H1 (cell line): Measurements from ENCODE around the gene OR2T35. TPM values are rescaled to one million over a fixed set of nuclear protein-coding genes. Genes with fewer than 3 reads are reported as not detected.

Experiments
- CTCF ChIA-PET: fragments of 300-600 bp; sonication (Branson Sonifier 250); formaldehyde crosslinking; loops from one replicate; lab custom pipeline; 2021; ENCODE audit not compliant: partially characterized antibody; lab: Charles Lee
- POLR2A ChIA-PET: fragments of 300-600 bp; sonication (Branson Sonifier 250); formaldehyde crosslinking; loops from one replicate; lab custom pipeline; 2021; ENCODE audit warnings: inconsistent platforms; ENCODE audit not compliant: partially characterized antibody; lab: Charles Lee
- DNase-seq, 2 experiments: peaks; one replicate each; pipeline versions ENCODE4 v3.0.0 to v3.0.0-alpha.2; 2010 to 2022; ENCODE audit warnings: low spot score in 2 of 2, low read depth in 1 of 2, mixed read lengths in 1 of 2
- FAIRE-seq: peaks from 2 replicates; lab custom pipeline; 2011; peaks lifted over from hg19 to GRCh38; lab: Jason Lieb, UNC
- H2AFZ ChIP-seq: 2 replicates; pipeline ENCODE4 v1.8.1; 2012; ENCODE audit warnings: low read length, inconsistent platforms
- H2AK5ac ChIP-seq: 2 replicates; pipeline ENCODE4 v1.6.1; 2013; ENCODE audit warnings: low read depth, low read length
- H2BK120ac ChIP-seq: replicated peaks from 2 replicates; pipeline ENCODE3; 2013; ENCODE audit warnings: low read depth, low read length, inconsistent platforms
- H2BK12ac ChIP-seq: 2 replicates; pipeline ENCODE4 v1.6.1; 2013; ENCODE audit warnings: low read depth, low read length
- H2BK15ac ChIP-seq: 2 replicates; pipeline ENCODE4 v1.6.1; 2013; ENCODE audit warnings: low read length
- H2BK20ac ChIP-seq: 2 replicates; pipeline ENCODE4 v1.6.1; 2013; ENCODE audit warnings: low read length
- H2BK5ac ChIP-seq: 2 replicates; pipeline ENCODE4 v1.6.1; 2013; ENCODE audit warnings: low read depth, low read length
- H3K14ac ChIP-seq: 2 replicates; pipeline ENCODE4 v1.6.1; 2013; ENCODE audit warnings: inconsistent platforms; ENCODE audit not compliant: insufficient read length
- H3K18ac ChIP-seq: 2 replicates; pipeline ENCODE4 v1.6.1; 2013; ENCODE audit warnings: low read length; ENCODE audit errors: extremely low read depth
- H3K23ac ChIP-seq: 2 replicates; pipeline ENCODE4 v1.6.1; 2013; ENCODE audit warnings: inconsistent platforms; ENCODE audit not compliant: insufficient read length
- H3K23me2 ChIP-seq: 2 replicates; pipeline ENCODE4 v1.6.1; 2013; ENCODE audit warnings: low read depth, low read length
- H3K27ac ChIP-seq: 2 replicates; pipeline ENCODE4 v1.6.1; 2011; ENCODE audit warnings: low read depth, low read length, inconsistent platforms
- H3K27me3 ChIP-seq, 4 experiments: replicated peaks in 1 of 4; 1 replicate in 1 of 4; 2 replicates in 3 of 4; pipeline versions ENCODE4 v1.6.1 to v1.8.1; 2011 to 2013; ENCODE audit warnings: low read length in 3 of 4, mild to moderate bottlenecking in 3 of 4, inconsistent platforms in 2 of 4, mixed read lengths in 2 of 4, moderate library complexity in 1 of 4; ENCODE audit not compliant: control insufficient read depth in 3 of 4, insufficient read depth in 3 of 4; ENCODE audit errors: extremely low read depth in 1 of 4
- H3K36me3 ChIP-seq, 4 experiments: 2 replicates each; pipeline versions ENCODE4 v1.6.1 to v1.8.1; 2011 to 2013; ENCODE audit warnings: mild to moderate bottlenecking in 4 of 4, low read length in 3 of 4, moderate library complexity in 2 of 4, control low read depth in 1 of 4, inconsistent platforms in 1 of 4; ENCODE audit not compliant: insufficient read depth in 4 of 4, control insufficient read depth in 2 of 4
- H3K4ac ChIP-seq: replicated peaks from 2 replicates; pipeline ENCODE3; 2013; ENCODE audit warnings: low read length, low read depth, mixed read lengths, inconsistent platforms; ENCODE audit not compliant: insufficient read length
- H3K4me1 ChIP-seq, 4 experiments: replicated peaks in 1 of 4; 1 replicate in 1 of 4; 2 replicates in 3 of 4; pipeline versions ENCODE4 v1.6.1 to v1.8.1; 2011 to 2013; ENCODE audit warnings: low read length in 3 of 4, inconsistent platforms in 2 of 4, mixed read lengths in 1 of 4; ENCODE audit not compliant: insufficient read depth in 4 of 4, control insufficient read depth in 3 of 4
- H3K4me2 ChIP-seq, 2 experiments: 2 replicates each; pipeline versions ENCODE4 v1.6.1 to v1.8.1; 2011 to 2013; ENCODE audit warnings: low read depth in 2 of 2, low read length in 2 of 2, control low read depth in 1 of 2, inconsistent platforms in 1 of 2, mild to moderate bottlenecking in 1 of 2; ENCODE audit not compliant: insufficient read depth in 1 of 2
- H3K4me3 ChIP-seq, 4 experiments: fragments of 200-600, 300-600 bp in 1 of 4; sonication (generic), shearing (Covaris generic), sonication (Bioruptor Twin) in 1 of 4; 2 replicates each; pipeline versions ENCODE4 v1.5.1 to v1.8.1; 2011 to 2016; ENCODE audit warnings: low read length in 4 of 4, low read depth in 3 of 4, control low read depth in 2 of 4, inconsistent platforms in 2 of 4, mild to moderate bottlenecking in 2 of 4, mixed read lengths in 1 of 4, moderate library complexity in 1 of 4; ENCODE audit not compliant: insufficient read depth in 2 of 4; ENCODE audit errors: extremely low read depth in 1 of 4
- H3K56ac ChIP-seq: replicated peaks from 2 replicates; pipeline ENCODE3; 2013; ENCODE audit warnings: low read depth, mild to moderate bottlenecking, mixed read lengths, low read length, inconsistent platforms; ENCODE audit not compliant: insufficient read length
- H3K79me1 ChIP-seq: 2 replicates; pipeline ENCODE4 v1.6.1; 2013; ENCODE audit warnings: low read depth, low read length, control low read depth
- H3K79me2 ChIP-seq, 2 experiments: 2 replicates each; pipeline versions ENCODE4 v1.6.1 to v1.8.1; 2012 to 2013; ENCODE audit warnings: low read length in 2 of 2, mild to moderate bottlenecking in 2 of 2, inconsistent platforms in 1 of 2; ENCODE audit not compliant: insufficient read depth in 2 of 2, control insufficient read depth in 1 of 2
- H3K9ac ChIP-seq, 4 experiments: replicated peaks in 1 of 4; 1 replicate in 1 of 4; 2 replicates in 3 of 4; pipeline versions ENCODE4 v1.6.1 to v1.8.1; 2011 to 2013; ENCODE audit warnings: low read depth in 3 of 4, low read length in 3 of 4, control low read depth in 2 of 4, mild to moderate bottlenecking in 2 of 4, moderate library complexity in 2 of 4, inconsistent platforms in 1 of 4; ENCODE audit errors: extremely low read depth in 1 of 4
- H3K9me3 ChIP-seq, 2 experiments: 2 replicates each; pipeline versions ENCODE4 v1.6.1 to v1.8.1; 2012 to 2013; ENCODE audit warnings: mild to moderate bottlenecking in 2 of 2, moderate library complexity in 2 of 2, control low read depth in 1 of 2, inconsistent platforms in 1 of 2, low read depth in 1 of 2, low read length in 1 of 2, mixed read lengths in 1 of 2; ENCODE audit not compliant: insufficient read depth in 2 of 2
- H4K20me1 ChIP-seq, 2 experiments: replicated peaks in 1 of 2; 2 replicates each; pipeline versions ENCODE3 to v1.8.1; 2011 to 2013; ENCODE audit warnings: inconsistent platforms in 2 of 2, low read length in 2 of 2, mild to moderate bottlenecking in 1 of 2; ENCODE audit not compliant: insufficient read depth in 2 of 2, control insufficient read depth in 1 of 2
- H4K5ac ChIP-seq: 2 replicates; pipeline ENCODE4 v1.6.1; 2013; ENCODE audit warnings: low read length, low read depth, mixed read lengths, inconsistent platforms; ENCODE audit not compliant: insufficient read length
- H4K8ac ChIP-seq: 2 replicates; pipeline ENCODE4 v1.8.0; 2013; ENCODE audit warnings: mild to moderate bottlenecking, moderate library complexity, low read length, inconsistent platforms; ENCODE audit not compliant: insufficient read depth; ENCODE audit errors: extremely low read depth
- H4K91ac ChIP-seq: replicated peaks from 2 replicates; pipeline ENCODE3; 2013; ENCODE audit warnings: low read length, mixed read lengths, inconsistent platforms; ENCODE audit not compliant: insufficient read length
- RAD21 ChIP-seq, 2 experiments: IDR thresholded peaks in 1 of 2; conservative IDR thresholded peaks in 1 of 2; 2 replicates each; pipeline ENCODE4 v1.6.1; 2011; ENCODE audit warnings: low read depth in 2 of 2, low read length in 2 of 2, improper control_type of control experiment in 1 of 2, inconsistent platforms in 1 of 2, mild to moderate bottlenecking in 1 of 2, moderate library complexity in 1 of 2
- RBBP5 ChIP-seq: IDR thresholded peaks from 2 replicates; pipeline ENCODE4 v1.7.1; 2012; ENCODE audit warnings: low read depth, mild to moderate bottlenecking, inconsistent platforms, low read length, moderate library complexity, borderline replicate concordance
- WGBS, 2 experiments: shearing (Covaris generic) in 1 of 2; methylation state at CpG; one replicate each; pipeline versions ENCODE4 v1.1.6 to v1.1.7; 2013 to 2015; ENCODE audit warnings: low lambda C conversion rate in 2 of 2, mixed read lengths in 2 of 2, inconsistent platforms in 1 of 2, low coverage in 1 of 2, missing lambda C conversion rate in 1 of 2; ENCODE audit not compliant: insufficient replicate concordance in 2 of 2, insufficient coverage in 1 of 2, insufficient read length in 1 of 2; ENCODE audit errors: extremely low coverage in 1 of 2, missing lambda C conversion rate in 1 of 2; 5-methylcytosine and 5-hydroxymethylcytosine counted together
- polyA plus RNA-seq, 7 experiments: library from polyadenylated mRNA; depleted of rRNA in 3 of 7; stranded (reverse) in 5 of 7; unstranded in 2 of 7; fragments of >200 nt in 5 of 7; fragments of 200-250 nt in 2 of 7; gene quantifications; 1 replicate in 5 of 7; 2 replicates in 1 of 7; 4 replicates in 1 of 7; pipeline versions ENCODE4 v1.2.1 to v1.2.3, GENCODE V29; 2011 to 2013; ENCODE audit warnings: missing spikeins in 2 of 7, mixed read lengths in 2 of 7
- total RNA-seq: library from RNA; stranded (reverse); fragmentation: NEBNext Ultra II Directional; extraction: Animal tissue kit (Norgen Biotek cat#: 25700); gene quantifications from 2 replicates; pipeline ENCODE4 v1.2.1, GENCODE V29; 2021

The OR2T35 gene
- total and polyA plus RNA-seq, 2 of the 8 experiments (the other 6 are each of a cell fraction or from before 2014, with no cell fraction given), result not detected

DNA sequence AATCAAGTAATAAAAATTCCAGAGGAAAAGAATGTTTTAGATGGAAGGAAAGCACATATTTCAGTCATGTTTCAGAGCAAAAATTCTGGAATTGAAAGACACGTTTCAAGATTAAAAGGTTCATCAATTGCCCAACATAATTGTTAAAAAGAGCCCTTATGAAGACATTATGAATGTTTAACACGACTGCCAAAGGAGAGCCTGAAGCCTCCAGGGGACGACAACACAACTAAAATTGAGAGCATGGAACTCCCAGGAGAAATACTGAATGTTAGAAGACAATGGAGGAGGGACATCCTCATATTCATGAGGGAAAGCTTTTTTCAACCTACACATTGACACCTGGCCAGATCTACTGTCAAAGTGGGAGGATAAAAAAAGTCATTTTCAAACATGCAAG lies 26.2 kb downstream of the OR2T35 start:
- POLR2A ChIA-PET, result no interaction called here
- Histone ChIP-seq H3K9me3 (peaks cover 45 to 66% of the 10 kb centered on the region in 2 experiments), H3K18ac (no peak overlapping the region), H4K20me1 (no peaks in the 10 kb centered on the region), H2BK15ac (no peak overlapping the region), H3K27ac (no peak overlapping the region), H2BK120ac (no peak overlapping the region), H4K91ac (no peak overlapping the region), H2BK5ac (no peak overlapping the region), H3K79me2 (no peaks in the 10 kb centered on the region), H3K4me3 (no peak overlapping the region), H3K4me1 (no peaks in the 10 kb centered on the region), H2BK12ac (no peak overlapping the region), H3K56ac (no peak overlapping the region), H3K23me2 (no peaks in the 10 kb centered on the region), H4K8ac (no peak overlapping the region), H4K5ac (no peak overlapping the region), H3K4ac (no peak overlapping the region), H3K14ac (no peak overlapping the region), H2AFZ (no peak overlapping the region), H3K4me2 (no peak overlapping the region), H2AK5ac (no peak overlapping the region), H3K27me3 (no peaks in the 10 kb centered on the region), H3K23ac (no peak overlapping the region), H3K9ac (no peak overlapping the region), H3K79me1 (no peaks in the 10 kb centered on the region), H3K36me3 (no peaks in the 10 kb centered on the region), H2BK20ac (no peak overlapping the region)
- TF ChIP-seq RAD21 (IDR thresholded peaks at IDR 0.05 in 1 of 2, conservative IDR thresholded peaks at IDR 0.05 in 1 of 2; ENCODE audit: low read depth in 2 of 2, low read length in 2 of 2) (peak in 1 of 2 experiments; percentile 23; a peak in 1 of 4 replicates), RBBP5 (no peak)
- no peak for FAIRE-seq
- DNase-seq, result no peak
- CTCF ChIA-PET, result no interaction called here
- 16% methylated on average over 3 of the region's 3 CpGs; no CpG with 5 or more reads in 1 of the 2 experiments for WGBS, 2 experiments
